Activated naive CD8-positive, alpha-beta T cell treated with anti-CD3 and anti-CD28 coated beads, Interleukin-2, amount 50 U/mL, for 24 hours (primary cell): ENCODE measurements around the gene PHLDA2.

Source experiments
- ATAC-seq: fragments of 150-1000 bp; cut with Tn5 transposase; one replicate; pipeline ENCODE4 v1.10.0; 2021
- DNase-seq: peaks from one replicate; pipeline ENCODE4 v3.0.0; 2021
- H3K27ac Mint-ChIP-seq: one replicate; pipeline ENCODE4 v1.8.0; 2021; ENCODE audit warnings: mild to moderate bottlenecking, mixed read lengths
- H3K27me3 Mint-ChIP-seq: one replicate; pipeline ENCODE4 v1.8.0; 2021; ENCODE audit warnings: mixed read lengths
- H3K36me3 Mint-ChIP-seq: one replicate; pipeline ENCODE4 v1.8.0; 2021; ENCODE audit warnings: low read depth, mixed read lengths
- H3K4me1 Mint-ChIP-seq: one replicate; pipeline ENCODE4 v1.8.0; 2021; ENCODE audit warnings: mixed read lengths
- H3K4me3 Mint-ChIP-seq: one replicate; pipeline ENCODE4 v1.8.0; 2021; ENCODE audit warnings: mild to moderate bottlenecking, moderate library complexity, mixed read lengths
- H3K9me3 Mint-ChIP-seq: one replicate; pipeline ENCODE4 v1.8.0; 2021; ENCODE audit warnings: mixed read lengths

Gene PHLDA2

GRCh38 chr11:2904153-2905052, 24.8 kb downstream of the PHLDA2 start:
- no peak for ATAC-seq
- H3K27ac Mint-ChIP-seq = no peak overlapping the region
- peak overlapping the region; percentile 46 for H3K4me3 Mint-ChIP-seq

DNA sequence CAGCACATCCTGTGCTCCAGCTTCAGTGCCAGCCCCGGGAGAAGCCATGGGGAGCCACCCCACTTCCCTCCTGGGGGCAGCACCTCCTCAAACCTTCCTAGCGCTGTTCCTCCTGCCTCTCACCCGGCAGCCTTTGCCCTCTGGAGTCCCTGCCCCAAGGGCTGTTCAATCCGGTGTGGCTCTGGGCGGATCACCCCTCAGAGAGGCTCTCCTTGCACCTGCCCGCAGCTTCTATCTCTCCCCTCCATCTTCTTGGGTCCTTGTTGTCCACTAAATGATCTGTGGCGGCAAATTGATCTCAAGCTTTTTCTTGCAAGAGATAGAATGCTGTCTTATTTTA, 25.6 kb downstream of the PHLDA2 start:
- no peak for DNase-seq
- Mint-ChIP-seq H3K27me3 (no peaks in the 10 kb centered on the region), H3K27ac (no peak overlapping the region), H3K4me1 (peaks cover 27% of the 10 kb centered on the region), H3K36me3 (peaks cover 9% of the 10 kb centered on the region), H3K9me3 (peaks cover 4% of the 10 kb centered on the region), H3K4me3 (peak overlapping the region; percentile 46)
- ATAC-seq = no peak

More at GRCh38 chr11:2904153-2905052, 24.8 kb downstream of the PHLDA2 start:
- H3K9me3 Mint-ChIP-seq = peaks cover 4% of the 10 kb centered on the region
- peaks cover 19% of the 10 kb centered on the region for H3K4me1 Mint-ChIP-seq
- H3K27me3 Mint-ChIP-seq = no peaks in the 10 kb centered on the region
- peaks cover 9% of the 10 kb centered on the region for H3K36me3 Mint-ChIP-seq
- no peak for DNase-seq

DNA sequence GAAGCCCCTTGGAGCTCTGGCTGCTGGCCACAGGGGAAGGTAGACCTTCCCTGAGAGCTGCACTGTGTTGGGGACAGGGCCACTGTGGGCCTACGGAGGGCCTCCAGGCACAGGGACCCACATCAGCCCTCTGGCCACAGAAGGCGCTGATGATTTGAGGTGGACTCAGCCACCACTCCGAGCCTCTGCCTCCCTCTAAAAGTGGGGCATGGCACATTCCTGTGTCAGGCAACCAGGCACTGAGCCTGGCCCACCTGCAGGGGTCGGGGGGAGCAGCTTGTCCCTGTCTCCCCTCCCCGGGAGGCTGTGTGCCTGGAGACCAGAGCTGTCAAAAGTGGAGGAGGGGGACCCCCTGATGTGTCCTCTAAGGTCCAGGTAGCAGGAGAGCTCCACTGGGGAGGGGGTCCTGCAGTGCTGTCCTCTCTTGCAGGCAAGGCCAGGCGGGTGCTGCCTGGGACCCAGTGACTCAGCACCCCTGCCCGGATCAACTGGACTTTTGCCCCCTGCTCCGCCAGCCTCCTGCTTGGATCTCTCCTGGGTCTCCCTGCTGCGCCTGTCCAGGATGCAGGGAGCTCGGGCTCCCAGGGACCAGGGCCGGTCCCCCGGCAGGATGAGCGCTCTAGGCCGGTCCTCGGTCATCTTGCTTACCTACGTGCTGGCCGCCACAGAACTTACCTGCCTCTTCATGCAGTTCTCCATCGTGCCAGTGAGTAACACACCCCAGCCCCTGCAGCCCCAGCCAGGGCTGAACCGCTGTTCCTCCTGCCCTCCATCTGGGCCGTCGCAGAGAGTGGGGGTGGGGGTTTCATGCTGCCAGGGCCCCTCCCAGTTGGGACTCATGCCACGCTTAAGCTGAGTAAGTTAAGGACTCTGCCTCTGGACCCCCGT, 26.2 kb downstream of the PHLDA2 start:
- Mint-ChIP-seq H3K27me3 (no peaks in the 10 kb centered on the region), H3K4me1 (peaks cover 33% of the 10 kb centered on the region), H3K4me3 (peak overlapping the region; percentile 67), H3K27ac (peak overlapping the region; percentile 64), H3K9me3 (peaks cover 4% of the 10 kb centered on the region), H3K36me3 (peaks cover 9% of the 10 kb centered on the region)
- ATAC-seq = no peak
- DNase-seq = no peak

DNA sequence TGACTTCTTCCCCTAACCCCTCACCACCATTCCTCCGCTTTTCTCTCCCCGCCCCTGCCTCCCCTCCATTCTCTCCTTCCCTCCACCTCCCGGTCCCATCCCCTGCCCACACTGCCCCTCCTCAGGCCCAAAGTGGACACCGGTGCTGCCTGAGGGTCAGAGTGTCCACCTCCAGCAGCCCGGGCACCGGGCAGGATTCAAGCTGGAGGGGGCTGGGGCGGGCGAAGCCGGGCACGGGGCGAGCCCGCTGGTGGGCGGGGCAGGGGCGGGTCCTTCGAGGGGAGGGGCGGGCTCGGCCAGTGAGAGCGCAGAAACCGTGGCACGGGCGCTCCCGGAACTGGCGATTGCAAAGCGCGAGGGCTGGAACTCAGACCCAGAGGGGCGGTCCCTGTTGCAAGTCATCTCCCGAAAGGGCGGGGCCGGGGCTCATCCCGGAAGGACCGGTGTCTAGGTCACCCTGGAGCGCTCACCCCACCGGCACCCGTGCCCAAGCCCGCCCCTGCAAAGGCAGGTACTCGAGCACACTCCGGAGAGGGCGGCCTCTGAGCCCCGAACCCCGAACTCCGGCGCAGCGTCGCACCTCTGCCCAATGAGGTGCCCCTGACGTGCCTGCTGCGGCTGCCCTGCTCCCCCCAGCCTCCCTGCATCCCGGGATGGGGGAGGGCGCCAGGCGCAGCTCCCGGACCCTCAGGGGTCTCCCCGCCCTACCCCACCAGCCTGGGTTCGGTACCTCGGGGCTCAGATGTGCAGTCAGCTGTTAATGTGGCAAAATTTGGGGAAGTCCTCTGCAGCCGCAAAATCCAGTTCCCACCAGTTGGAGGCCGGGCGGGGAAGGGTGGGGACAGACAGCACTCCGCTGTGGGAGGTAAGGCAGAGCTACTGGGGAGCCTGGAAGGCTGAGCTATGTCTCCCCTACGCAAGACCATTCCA, 27.1 kb downstream of the PHLDA2 start:
- ATAC-seq (peak; percentile 93), DNase-seq (peak; percentile 95)
- H3K4me1 Mint-ChIP-seq = peaks cover 37% of the 10 kb centered on the region
- H3K27ac Mint-ChIP-seq = peak overlapping the region; percentile 64
- peak overlapping the region; percentile 67 for H3K4me3 Mint-ChIP-seq
- no peaks in the 10 kb centered on the region for H3K27me3 Mint-ChIP-seq
- H3K36me3 Mint-ChIP-seq = peaks cover 9% of the 10 kb centered on the region
- H3K9me3 Mint-ChIP-seq = peaks cover 4% of the 10 kb centered on the region

DNA sequence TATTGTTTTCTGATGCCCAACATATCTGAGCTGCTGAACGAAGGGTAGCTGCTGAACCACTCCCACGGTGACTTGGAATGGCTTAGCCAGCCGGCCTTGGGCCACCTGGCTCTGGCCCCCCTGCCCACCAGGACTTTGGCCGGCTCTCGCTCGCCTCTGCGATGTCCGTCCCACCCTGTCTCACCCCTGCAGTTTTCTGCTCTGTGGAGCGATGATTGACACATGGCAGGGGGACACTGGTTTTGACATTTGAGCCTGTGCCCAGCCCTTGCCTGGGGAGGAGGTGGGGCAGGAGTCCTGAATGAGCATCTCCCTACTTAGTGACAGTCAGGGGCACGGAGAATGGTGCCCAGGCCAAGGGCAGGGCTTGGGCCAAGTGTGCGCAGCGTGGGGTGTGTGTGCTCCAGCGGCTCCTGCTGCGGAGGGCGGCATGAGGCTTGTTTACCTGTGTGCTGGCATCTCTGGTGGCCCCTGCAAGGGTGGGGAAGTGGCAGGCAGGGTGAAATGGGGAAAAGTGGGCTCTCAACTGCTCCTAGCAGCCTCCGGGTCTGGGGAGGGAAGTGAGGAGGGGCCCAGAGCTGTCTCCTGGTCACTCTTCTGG, 27.9 kb downstream of the PHLDA2 start:
- peaks cover 9% of the 10 kb centered on the region for H3K36me3 Mint-ChIP-seq
- H3K27me3 Mint-ChIP-seq = no peaks in the 10 kb centered on the region
- ATAC-seq (no peak), DNase-seq (no peak)
- H3K4me1 Mint-ChIP-seq = peaks cover 37% of the 10 kb centered on the region
- H3K4me3 Mint-ChIP-seq = peak overlapping the region; percentile 29
- H3K27ac Mint-ChIP-seq = no peak overlapping the region
- peaks cover 4% of the 10 kb centered on the region for H3K9me3 Mint-ChIP-seq

GRCh38 chr11:2899080-2899783, 30.0 kb downstream of the PHLDA2 start:
- Mint-ChIP-seq H3K27ac (peak overlapping the region; percentile 74), H3K36me3 (no peaks in the 10 kb centered on the region), H3K4me1 (peaks cover 37% of the 10 kb centered on the region), H3K9me3 (no peaks in the 10 kb centered on the region), H3K4me3 (no peak overlapping the region), H3K27me3 (no peaks in the 10 kb centered on the region)
- DNase-seq (no peak), ATAC-seq (no peak)

DNA sequence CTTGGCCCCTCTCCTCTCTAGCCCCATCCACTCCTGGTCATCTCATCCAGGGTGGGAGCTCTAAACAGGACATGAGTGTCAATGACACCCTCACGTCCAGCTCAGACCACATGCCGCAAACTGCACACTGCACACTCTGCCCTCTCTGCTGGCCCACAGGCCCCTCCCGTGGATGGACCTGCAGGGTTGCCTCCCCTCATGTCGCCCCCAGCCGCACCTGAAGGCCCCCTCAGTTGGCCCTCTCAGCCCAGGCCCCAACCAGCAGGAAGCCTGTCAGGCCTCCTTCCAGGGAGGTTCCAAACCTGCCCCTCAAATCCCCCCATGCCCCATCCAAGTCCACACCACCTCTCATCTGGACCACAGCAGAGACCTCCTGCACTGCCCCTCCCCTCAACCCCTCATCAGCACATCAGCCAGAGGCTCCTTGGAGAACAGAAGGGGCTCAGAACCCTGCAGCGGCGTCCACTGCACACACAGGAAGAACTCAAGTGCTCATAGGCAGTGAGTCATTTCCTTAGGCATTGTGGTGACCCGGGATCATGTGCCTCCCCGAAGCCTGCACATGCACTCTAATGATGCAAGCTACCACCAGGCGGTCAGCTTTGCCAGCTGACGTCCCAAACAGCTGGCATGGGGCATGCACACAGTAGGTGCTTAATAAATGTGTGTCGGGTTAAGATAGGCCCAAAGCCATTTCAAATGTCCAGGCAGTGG, 30.7 kb downstream of the PHLDA2 start:
- Mint-ChIP-seq H3K4me1 (peaks cover 34% of the 10 kb centered on the region), H3K27ac (peak overlapping the region; percentile 61), H3K4me3 (no peak overlapping the region), H3K36me3 (no peaks in the 10 kb centered on the region), H3K9me3 (no peaks in the 10 kb centered on the region), H3K27me3 (no peaks in the 10 kb centered on the region)
- peak; percentile 62 for DNase-seq
- ATAC-seq = peak; percentile 68

DNA sequence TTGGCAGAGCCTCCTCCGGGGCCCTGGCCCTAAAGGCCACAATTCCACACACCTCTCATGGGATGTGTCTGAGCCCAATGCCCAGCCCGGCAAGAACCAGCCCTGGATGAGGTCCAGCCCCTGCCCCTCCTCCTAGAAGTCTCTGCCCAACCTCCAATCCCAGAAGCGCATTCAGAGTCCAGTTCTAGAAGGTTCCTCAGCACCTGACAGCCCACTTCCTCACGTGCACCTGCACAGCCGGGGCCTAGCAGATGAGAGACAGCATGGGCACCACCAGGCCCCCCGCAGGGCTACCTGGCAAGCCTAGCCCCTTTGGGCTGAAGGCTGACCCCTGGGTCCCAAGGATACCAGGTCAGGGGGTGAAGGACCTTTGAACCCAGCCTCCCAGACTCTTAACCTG, 32.2 kb downstream of the PHLDA2 start:
- Mint-ChIP-seq H3K9me3 (no peaks in the 10 kb centered on the region), H3K4me1 (peaks cover 42% of the 10 kb centered on the region), H3K4me3 (no peak overlapping the region), H3K27me3 (no peaks in the 10 kb centered on the region), H3K36me3 (no peaks in the 10 kb centered on the region), H3K27ac (no peak overlapping the region)
- no peak for ATAC-seq
- DNase-seq = no peak

DNA sequence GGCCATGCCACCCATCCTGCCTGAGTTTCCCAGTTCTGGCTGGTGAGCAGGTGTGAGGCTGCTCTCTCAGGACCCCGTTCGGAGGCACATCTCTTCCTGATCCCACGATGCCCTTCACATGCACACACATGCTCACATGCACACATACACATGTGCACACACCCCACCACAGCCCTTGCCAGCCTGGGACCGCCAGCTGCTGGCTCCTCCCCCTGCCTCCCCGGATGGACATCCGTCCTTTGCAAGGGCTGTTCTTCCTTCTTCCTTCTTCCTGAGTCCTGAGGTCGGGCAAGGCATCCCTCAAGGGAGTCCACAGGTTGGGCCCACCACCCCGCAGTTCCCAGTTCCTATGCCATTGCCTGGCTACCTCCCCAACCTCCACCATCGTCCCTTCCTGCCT, 33.2 kb downstream of the PHLDA2 start:
- H3K27me3 Mint-ChIP-seq = no peaks in the 10 kb centered on the region
- H3K27ac Mint-ChIP-seq = no peak overlapping the region
- H3K4me3 Mint-ChIP-seq = no peak overlapping the region
- no peaks in the 10 kb centered on the region for H3K9me3 Mint-ChIP-seq
- peaks cover 46% of the 10 kb centered on the region for H3K4me1 Mint-ChIP-seq
- ATAC-seq = no peak
- no peak for DNase-seq
- no peaks in the 10 kb centered on the region for H3K36me3 Mint-ChIP-seq

- no peaks in the 10 kb centered on the region for H3K27me3 Mint-ChIP-seq
- H3K4me3 Mint-ChIP-seq = no peak overlapping the region
- no peaks in the 10 kb centered on the region for H3K36me3 Mint-ChIP-seq
- DNase-seq (no peak), ATAC-seq (no peak)
- peaks cover 29% of the 10 kb centered on the region for H3K4me1 Mint-ChIP-seq
- H3K27ac Mint-ChIP-seq = no peak overlapping the region
- no peaks in the 10 kb centered on the region for H3K9me3 Mint-ChIP-seq
These were observed 35.3 kb downstream of the PHLDA2 start for GRCh38 chr11:2893935-2894334.

GRCh38 chr11:2892967-2893528, 36.2 kb downstream of the PHLDA2 start:
- H3K4me1 Mint-ChIP-seq = peaks cover 21% of the 10 kb centered on the region
- H3K4me3 Mint-ChIP-seq = peak overlapping the region; percentile 76
- ATAC-seq (peak; percentile 47), DNase-seq (peak; percentile 50)
- no peaks in the 10 kb centered on the region for H3K9me3 Mint-ChIP-seq
- H3K27me3 Mint-ChIP-seq = no peaks in the 10 kb centered on the region
- peak overlapping the region; percentile 13 for H3K27ac Mint-ChIP-seq
- no peaks in the 10 kb centered on the region for H3K36me3 Mint-ChIP-seq

DNA sequence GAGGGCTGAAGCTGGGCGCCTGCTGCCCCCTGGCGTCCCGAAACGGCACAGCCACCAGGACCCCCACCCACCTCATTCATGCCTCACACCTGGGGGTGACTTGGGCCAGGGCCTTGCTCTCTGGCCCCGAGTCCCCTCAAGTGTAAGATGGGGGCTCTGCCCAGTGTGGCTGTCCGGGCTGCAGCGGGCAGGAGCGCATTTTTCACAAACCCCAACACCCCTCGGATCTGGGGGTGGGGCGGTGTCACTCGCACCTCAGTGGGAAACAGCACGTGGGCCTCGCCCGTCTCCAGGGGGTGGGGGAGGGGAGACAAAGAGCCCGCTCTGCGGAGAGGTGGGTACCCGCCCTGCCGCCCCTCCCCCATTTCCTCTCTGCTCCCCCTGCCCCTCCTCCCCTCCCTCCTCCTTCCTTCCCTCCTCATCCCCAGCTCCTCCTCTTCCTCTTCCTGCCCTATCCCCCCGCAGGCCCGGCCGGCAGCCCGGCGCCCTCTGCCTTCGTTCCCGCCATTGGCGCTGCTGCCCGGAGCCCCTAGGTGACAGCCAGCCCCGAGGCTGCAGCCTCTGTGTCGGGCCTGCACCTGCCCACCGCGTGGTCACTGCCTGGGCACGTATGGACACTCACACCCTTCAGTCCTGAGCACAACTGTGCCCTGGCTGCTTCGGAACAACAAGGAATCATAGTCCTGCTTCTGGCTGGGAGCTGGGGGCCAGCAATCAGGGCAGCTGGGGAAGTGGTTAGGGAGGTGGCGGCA, 36.8 kb downstream of the PHLDA2 start:
- Mint-ChIP-seq H3K27me3 (no peaks in the 10 kb centered on the region), H3K36me3 (no peaks in the 10 kb centered on the region), H3K4me1 (peaks cover 18% of the 10 kb centered on the region), H3K9me3 (no peaks in the 10 kb centered on the region), H3K4me3 (peak overlapping the region; percentile 76), H3K27ac (peak overlapping the region; percentile 13)
- peak; percentile 42 for ATAC-seq
- peak; percentile 74 for DNase-seq
